NB4 (cell line): ENCODE measurements around the gene CEP43.
"Not testable (repeated sequence)": the region's sequence is repeated elsewhere in the genome, so short reads cannot be mapped to it uniquely, and the experiment has no call there.

Experiments
- DNase-seq: peaks from one replicate; pipeline ENCODE4 v3.0.0; 2010; ENCODE audit warnings: low read depth
- H3K4me3 ChIP-seq: one replicate; pipeline ENCODE4 v1.5.1; 2011; ENCODE audit warnings: mild to moderate bottlenecking, low read depth, low read length, moderate library complexity
- MYC ChIP-seq: IDR thresholded peaks from 2 replicates; pipeline ENCODE4 v1.6.1; 2011; ENCODE audit warnings: low read depth, low read length
- POLR2A ChIP-seq: IDR thresholded peaks from 2 replicates; pipeline ENCODE4 v1.6.1; 2011; ENCODE audit warnings: mild to moderate bottlenecking; ENCODE audit not compliant: insufficient read length; ENCODE audit errors: extremely low read depth
- TF ChIP-seq, protein P1 (sequence below): IDR thresholded peaks from one replicate; pipeline ENCODE4 v1.5.1; 2012; ENCODE audit warnings: low read depth, low read length
- TF ChIP-seq, protein P2 (sequence below): IDR thresholded peaks from 2 replicates; pipeline ENCODE4 v1.6.1; 2011; ENCODE audit warnings: low read depth, low read length

The CEP43 gene, protein sequence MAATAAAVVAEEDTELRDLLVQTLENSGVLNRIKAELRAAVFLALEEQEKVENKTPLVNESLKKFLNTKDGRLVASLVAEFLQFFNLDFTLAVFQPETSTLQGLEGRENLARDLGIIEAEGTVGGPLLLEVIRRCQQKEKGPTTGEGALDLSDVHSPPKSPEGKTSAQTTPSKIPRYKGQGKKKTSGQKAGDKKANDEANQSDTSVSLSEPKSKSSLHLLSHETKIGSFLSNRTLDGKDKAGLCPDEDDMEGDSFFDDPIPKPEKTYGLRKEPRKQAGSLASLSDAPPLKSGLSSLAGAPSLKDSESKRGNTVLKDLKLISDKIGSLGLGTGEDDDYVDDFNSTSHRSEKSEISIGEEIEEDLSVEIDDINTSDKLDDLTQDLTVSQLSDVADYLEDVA

DNA sequence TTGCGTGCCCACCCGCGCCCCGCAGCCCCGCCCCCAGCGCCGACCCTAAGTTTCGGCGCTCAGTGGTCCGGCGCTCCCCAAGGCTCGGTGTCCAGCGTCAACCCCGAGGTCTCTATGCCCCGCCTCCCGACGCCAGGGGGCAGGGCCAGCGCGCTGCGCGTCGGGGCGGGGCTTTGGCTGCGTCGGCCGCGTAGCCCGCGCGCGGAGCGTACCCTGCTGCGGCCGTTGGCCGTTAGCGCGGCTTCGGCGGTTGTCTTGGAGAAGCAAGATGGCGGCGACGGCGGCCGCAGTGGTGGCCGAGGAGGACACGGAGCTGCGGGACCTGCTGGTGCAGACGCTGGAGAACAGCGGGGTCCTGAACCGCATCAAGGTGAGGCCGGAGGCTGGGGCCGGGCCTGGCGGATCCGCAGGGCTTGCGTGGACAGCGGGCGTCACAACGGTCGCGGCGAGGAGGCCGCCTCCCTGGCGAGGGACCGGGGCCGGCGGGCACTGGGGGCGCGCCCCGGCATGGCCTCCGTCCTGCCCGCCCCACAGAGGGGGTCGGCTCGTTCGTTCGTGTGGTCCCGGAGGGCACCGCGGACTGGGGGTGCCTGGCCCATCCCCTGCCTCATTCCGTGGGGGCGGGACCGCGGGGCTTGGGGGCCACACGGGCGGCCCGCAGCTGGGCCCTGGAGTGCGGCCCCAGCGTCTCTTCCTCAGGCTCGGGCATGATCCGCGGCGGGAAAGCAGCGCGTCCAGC lies at the start of gene CEP43:
TSS of gene CEP43 (plus strand) at position 253 of the 739 bp plus-strand sequence. CDS start at position 269, 16 bp downstream.
- TF ChIP-seq, protein P1, sequence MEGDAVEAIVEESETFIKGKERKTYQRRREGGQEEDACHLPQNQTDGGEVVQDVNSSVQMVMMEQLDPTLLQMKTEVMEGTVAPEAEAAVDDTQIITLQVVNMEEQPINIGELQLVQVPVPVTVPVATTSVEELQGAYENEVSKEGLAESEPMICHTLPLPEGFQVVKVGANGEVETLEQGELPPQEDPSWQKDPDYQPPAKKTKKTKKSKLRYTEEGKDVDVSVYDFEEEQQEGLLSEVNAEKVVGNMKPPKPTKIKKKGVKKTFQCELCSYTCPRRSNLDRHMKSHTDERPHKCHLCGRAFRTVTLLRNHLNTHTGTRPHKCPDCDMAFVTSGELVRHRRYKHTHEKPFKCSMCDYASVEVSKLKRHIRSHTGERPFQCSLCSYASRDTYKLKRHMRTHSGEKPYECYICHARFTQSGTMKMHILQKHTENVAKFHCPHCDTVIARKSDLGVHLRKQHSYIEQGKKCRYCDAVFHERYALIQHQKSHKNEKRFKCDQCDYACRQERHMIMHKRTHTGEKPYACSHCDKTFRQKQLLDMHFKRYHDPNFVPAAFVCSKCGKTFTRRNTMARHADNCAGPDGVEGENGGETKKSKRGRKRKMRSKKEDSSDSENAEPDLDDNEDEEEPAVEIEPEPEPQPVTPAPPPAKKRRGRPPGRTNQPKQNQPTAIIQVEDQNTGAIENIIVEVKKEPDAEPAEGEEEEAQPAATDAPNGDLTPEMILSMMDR = no peak
- peak; percentile 33 for TF ChIP-seq POLR2A
- peak; percentile 45; the same call in 1 of the 2 replicates for TF ChIP-seq MYC
- TF ChIP-seq, protein P2, sequence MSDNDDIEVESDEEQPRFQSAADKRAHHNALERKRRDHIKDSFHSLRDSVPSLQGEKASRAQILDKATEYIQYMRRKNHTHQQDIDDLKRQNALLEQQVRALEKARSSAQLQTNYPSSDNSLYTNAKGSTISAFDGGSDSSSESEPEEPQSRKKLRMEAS = no peak
- peak; percentile 96 for DNase-seq
- H3K4me3 ChIP-seq = peak within 1 kb of the TSS; percentile 90

DNA sequence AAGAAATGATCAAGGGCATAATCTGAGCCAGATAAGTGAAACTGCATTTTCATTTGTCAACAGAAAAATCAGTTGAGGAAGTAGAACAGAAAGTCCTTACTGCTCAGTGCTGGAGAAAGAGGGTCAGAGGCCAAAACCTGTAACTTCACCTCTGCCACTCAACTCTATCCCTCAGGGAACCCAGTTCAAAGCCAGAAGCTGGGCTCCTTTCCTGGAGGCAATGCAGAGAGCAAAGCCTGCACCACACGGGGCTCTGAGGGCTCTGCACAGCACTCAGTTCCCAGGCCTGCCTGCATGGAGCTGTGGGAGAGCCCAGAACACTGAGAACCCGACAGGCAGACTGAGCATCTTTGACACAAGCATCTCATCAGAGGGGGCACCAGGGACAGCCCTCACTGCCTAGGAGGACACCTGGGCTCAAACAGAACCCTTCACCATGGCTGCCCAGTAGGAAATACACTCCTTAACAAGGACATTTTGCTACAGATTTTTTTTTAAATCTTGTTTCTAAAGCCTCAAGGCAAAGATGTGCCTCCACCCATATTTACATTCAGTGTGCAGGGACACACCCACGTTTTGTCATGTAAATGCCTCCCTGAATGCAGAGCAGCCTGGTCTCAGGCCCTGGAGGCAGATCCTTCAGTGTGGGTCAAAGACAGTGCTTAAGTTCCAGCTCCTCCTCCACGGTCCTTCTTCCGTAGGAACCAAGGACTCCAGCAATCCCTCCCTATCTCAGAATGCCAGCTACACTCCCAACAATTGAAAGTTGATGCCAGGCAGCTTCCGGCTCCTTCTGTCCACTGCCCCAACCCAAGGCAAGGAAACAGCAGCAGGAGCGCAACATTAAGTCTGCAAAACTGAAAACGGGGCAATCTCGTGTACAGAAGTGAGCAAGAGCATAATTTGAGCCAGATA lies 49.4 kb upstream of the CEP43 start:
- TF ChIP-seq, protein P1 = no peak
- TF ChIP-seq, protein P2 = no peak
- TF ChIP-seq POLR2A (no peak), MYC (no peak)
- no peak overlapping the region for H3K4me3 ChIP-seq
- DNase-seq = no peak

DNA sequence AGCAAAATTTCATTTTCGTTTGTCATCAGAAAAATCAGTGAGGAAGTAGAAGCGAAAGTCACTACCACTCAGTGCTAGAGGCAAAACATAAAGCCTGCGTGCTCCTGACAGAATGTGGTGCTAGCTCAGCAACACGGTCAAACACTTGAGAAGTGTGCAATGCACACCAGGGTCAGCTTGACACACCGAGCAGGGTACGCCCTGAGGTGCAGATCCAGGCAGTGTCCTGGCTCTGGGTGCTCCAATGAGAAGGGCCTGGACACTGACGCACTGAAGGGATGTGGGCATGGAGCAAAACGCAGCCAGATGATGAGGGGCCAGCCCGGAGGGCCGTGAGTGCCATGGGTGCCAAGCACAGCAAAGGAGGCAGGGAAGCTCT lies 48.8 kb upstream of the CEP43 start:
- no peak for DNase-seq
- TF ChIP-seq MYC (no peak), POLR2A (no peak)
- TF ChIP-seq, protein P1 = no peak
- TF ChIP-seq, protein P2 = no peak
- no peak overlapping the region for H3K4me3 ChIP-seq

DNA sequence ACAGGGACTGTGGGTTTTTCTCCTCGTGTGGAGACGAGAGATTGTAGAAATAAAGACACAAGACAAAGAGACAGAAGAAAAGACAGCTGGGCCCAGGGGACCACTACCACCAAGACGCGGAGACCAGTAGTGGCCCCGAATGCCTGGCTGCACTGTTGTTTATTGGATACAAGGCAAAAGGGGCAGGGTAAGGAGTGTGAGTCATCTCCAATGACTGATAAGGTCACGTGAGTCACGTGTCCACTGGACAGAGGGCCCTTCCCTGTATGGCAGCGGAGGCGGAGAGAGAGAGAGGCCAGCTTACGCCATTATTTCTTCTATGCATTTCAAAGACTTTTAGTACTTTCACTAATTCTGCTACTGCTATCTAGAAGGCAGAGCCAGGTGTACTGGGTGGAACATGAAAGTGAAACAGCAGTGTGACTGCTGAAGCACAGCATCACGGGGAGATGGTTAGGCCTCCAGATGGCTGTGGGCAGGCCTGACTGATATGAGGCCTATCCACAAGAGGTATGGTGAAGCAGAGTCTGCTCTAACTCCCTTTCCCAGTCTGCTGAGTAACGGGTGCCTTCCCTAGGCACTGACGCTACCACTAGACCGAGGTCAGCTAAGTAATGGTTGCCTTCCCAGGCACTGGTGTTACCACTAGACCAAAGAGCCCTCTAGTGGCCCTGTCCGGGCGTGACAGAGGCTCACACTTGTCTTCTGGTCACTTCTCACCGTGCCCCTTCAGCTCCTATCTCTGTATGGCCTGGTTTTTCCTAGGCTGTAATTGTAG lies 48.1 kb upstream of the CEP43 start:
- not testable (repeated sequence) for H3K4me3 ChIP-seq
- DNase-seq = peak; percentile 74
- TF ChIP-seq, protein P1 = peak; percentile 78

DNA sequence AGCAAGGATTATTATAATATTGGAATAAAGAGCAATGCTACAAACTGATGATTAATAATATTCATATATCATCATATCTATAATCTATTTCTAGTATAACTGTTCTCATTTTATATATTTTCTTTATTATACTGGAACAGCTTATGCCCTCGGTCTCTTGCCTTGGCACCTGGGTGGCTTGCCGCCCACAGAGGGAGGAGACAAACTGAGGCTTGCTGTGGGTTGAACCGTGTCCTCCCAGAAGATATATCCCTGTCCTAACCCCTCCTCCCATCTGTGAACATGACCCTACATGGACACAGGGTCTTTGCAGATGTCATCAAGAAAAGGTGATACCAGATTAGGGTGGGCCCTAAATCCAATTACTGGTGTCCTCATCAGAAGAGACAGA lies 47.5 kb upstream of the CEP43 start:
- H3K4me3 ChIP-seq = no peak overlapping the region
- no peak for TF ChIP-seq POLR2A
- no peak for TF ChIP-seq MYC
- TF ChIP-seq, protein P1 = no peak
- TF ChIP-seq, protein P2 = no peak
- no peak for DNase-seq
